Brain pericyte (primary cell): ENCODE results near the gene XRN2.

ENCODE experiments used
- DNase-seq: peaks from one replicate; pipeline ENCODE4 v3.0.0-alpha.2; 2012; ENCODE audit warnings: low read depth, low spot score

The XRN2 gene

GRCh38 chr20:21303061-21303871 lies at the start of gene XRN2:
XRN2 (plus strand) TSS chr20:21303331; CDS start chr20:21303399, 68 bp downstream.
- peak; percentile 83 for DNase-seq

GRCh38 chr20:21257192-21257591 lies 45.9 kb upstream of the XRN2 start:
- no peak for DNase-seq

- no peak for DNase-seq
These were observed 44.7 kb upstream of the XRN2 start for GRCh38 chr20:21258411-21258810.

- DNase-seq: no peak
These were observed 43.8 kb upstream of the XRN2 start for GRCh38 chr20:21259346-21259745.

- DNase-seq: no peak
These were observed 40.3 kb upstream of the XRN2 start for GRCh38 chr20:21262812-21263211.

GRCh38 chr20:21265261-21266190 lies 37.6 kb upstream of the XRN2 start:
- no peak for DNase-seq

GRCh38 chr20:21266191-21266536 lies 37.0 kb upstream of the XRN2 start:
- DNase-seq: no peak

GRCh38 chr20:21269772-21270171 lies 33.4 kb upstream of the XRN2 start:
- DNase-seq: no peak

GRCh38 chr20:21270806-21271205 lies 32.3 kb upstream of the XRN2 start:
- no peak for DNase-seq

- DNase-seq: no peak
These were observed 30.9 kb upstream of the XRN2 start for GRCh38 chr20:21272279-21272678.

- DNase-seq: no peak
These were observed 30.5 kb upstream of the XRN2 start for GRCh38 chr20:21272679-21273078.

GRCh38 chr20:21273755-21274386 lies 29.3 kb upstream of the XRN2 start:
- no peak for DNase-seq

- no peak for DNase-seq
These were observed 24.3 kb upstream of the XRN2 start for GRCh38 chr20:21278829-21279228.

GRCh38 chr20:21279706-21280521 lies 23.2 kb upstream of the XRN2 start:
- no peak for DNase-seq

- no peak for DNase-seq
These were observed 22.6 kb upstream of the XRN2 start for GRCh38 chr20:21280522-21281016.

- no peak for DNase-seq
These were observed 16.4 kb upstream of the XRN2 start for GRCh38 chr20:21286775-21287174.

- DNase-seq: no peak
These were observed 14.4 kb upstream of the XRN2 start for GRCh38 chr20:21288587-21289370.

GRCh38 chr20:21289651-21290050 lies 13.5 kb upstream of the XRN2 start:
- DNase-seq: no peak

GRCh38 chr20:21291026-21291425 lies 12.1 kb upstream of the XRN2 start:
- DNase-seq: no peak

- DNase-seq: no peak
These were observed 8.4 kb upstream of the XRN2 start for GRCh38 chr20:21294755-21295154.
